ENCODE measurements around the gene SMS. TPM values are rescaled to one million over a fixed set of nuclear protein-coding genes. Genes with fewer than 3 reads are reported as not detected.
A peak's percentile ranks its signal among the peaks of the same experiment; 100 is the strongest.

The SMS gene
- 158 and 164 TPM in 2 replicates for total RNA-seq (2014; rRNA removed)
- percentile 83 among the genes with signal in this experiment for Bru-seq, nascent RNA
- percentile 74 among the genes with signal in this experiment for BruChase-seq, experiment 1, labeled RNA remaining after a 6-hour chase
- percentile 74 among the genes with signal in this experiment for BruChase-seq, experiment 2, labeled RNA remaining after a 2-hour chase
- long read RNA-seq, transcript SMS-202 (11 exons, 1,837 nt): major isoform, 95 of 108 reads
- long read RNA-seq, partial matches to known transcripts: 7 of 108 reads
- long read RNA-seq, other reads (novel, unspliced or antisense): 5 of 108 reads

DNA sequence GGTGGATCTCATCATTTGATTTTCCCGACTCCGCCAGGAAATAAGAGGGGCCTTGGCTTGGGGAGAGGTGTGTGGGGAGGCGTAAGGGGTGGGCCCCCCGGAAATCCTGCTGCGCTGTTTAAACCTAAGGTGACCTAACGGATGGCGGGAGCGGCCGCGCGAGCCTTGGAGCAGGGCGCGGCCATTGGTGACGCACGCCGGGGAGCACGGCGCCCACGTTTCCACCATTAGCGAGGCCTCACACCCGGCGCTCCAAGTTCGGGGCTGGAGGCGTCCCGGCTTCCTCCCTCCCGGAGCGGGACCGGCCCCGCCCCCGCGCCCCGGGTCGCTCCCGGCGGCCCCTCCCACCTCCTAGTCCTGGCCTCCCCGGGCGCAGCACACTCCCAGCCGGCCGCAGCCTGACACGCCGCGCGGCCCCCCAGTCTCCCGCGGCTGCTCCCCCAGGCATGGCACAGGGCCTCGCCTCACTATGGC lies at the start of gene SMS:
Gene SMS (plus strand): TSS at position 354 of the 474 bp plus-strand sequence. CDS start 116 bp downstream, at position 470.
- peak within 1 kb of the TSS; percentile 86 for H2AFZ ChIP-seq (ENCODE audit: low read length)
- H4K20me1 ChIP-seq (ENCODE audit: low read length): peaks cover 11% of the 10 kb centered on the region; the same call in 1 of the 2 replicates
- peak within 1 kb of the TSS; percentile 32; the same call in 1 of the 2 replicates for H3K27ac ChIP-seq (ENCODE audit: low read length)
- BruUV-seq (replicated peaks): no TSS peak
- intact Hi-C loops (cut with micrococcal nuclease): loop anchor here (1.0 kb wide), 1 partner anchor 8 kb away; no protein-coding TSS in a partner anchor
- no peaks in the 10 kb centered on the region for H3K36me3 ChIP-seq (ENCODE audit: low read depth, low read length)
- DNase-seq (peak; percentile 81), ATAC-seq (peak; percentile 73)
- H3K4me2 ChIP-seq (ENCODE audit: low read length): peak within 1 kb of the TSS; percentile 85
- peak within 1 kb of the TSS; percentile 87 for H3K4me3 ChIP-seq (ENCODE audit: low read length)
- POLR2A ChIA-PET (ENCODE audit: unreplicated experiment): no interaction called here
- H3K9me2 ChIP-seq (replicated peaks; ENCODE audit: low read length): no peaks in the 10 kb centered on the region
- peaks cover 29% of the 10 kb centered on the region for H3K4me1 ChIP-seq (ENCODE audit: insufficient read depth, low read length)
- no peaks in the 10 kb centered on the region for H3K27me3 ChIP-seq (ENCODE audit: low read length)
- H3K9ac ChIP-seq (ENCODE audit: low read length): peak within 1 kb of the TSS; percentile 52
- peaks cover 43% of the 10 kb centered on the region for H3K79me2 ChIP-seq (ENCODE audit: low read length)
- CTCF ChIA-PET: no interaction called here
- H3K9me3 ChIP-seq (ENCODE audit: low read length): no peaks in the 10 kb centered on the region
- H3F3A ChIP-seq (ENCODE audit: low read length, unreplicated experiment): no peaks in the 10 kb centered on the region
- TF ChIP-seq EZH2 (IDR thresholded peaks at IDR 0.05; ENCODE audit: low read length, unreplicated experiment): no peak
- peak; percentile 85 for TF ChIP-seq EZH2phosphoT487 (IDR thresholded peaks at IDR 0.05; ENCODE audit: borderline replicate concordance, low read length)

DNA sequence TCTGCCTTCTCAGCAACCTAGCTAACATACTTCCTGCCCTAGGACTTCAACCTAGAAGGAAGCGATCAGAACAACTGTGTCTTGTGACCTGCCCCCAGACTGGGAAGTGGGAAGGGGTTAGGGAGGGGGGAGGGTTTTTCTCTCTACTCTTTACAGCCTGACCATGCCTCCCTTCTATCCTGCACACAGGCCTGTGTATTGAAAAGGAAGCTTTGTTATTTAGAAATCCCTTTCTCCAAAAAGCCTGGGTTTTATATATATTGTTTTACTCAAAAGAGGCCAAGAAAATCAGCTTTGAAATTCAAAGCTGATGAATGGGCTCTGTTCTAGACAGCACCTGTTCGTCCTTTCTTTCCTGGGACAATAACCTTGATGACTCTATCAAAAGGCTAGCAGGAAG lies 35.2 kb upstream of the SMS start:
- H3K4me2 ChIP-seq (ENCODE audit: low read length): no peak overlapping the region
- H3K27me3 ChIP-seq (ENCODE audit: low read length): no peaks in the 10 kb centered on the region
- H3K79me2 ChIP-seq (ENCODE audit: low read length): no peaks in the 10 kb centered on the region
- no peak overlapping the region for H3K27ac ChIP-seq (ENCODE audit: low read length)
- intact Hi-C loops (cut with micrococcal nuclease): no loop called here
- DNase-seq (no peak), ATAC-seq (no peak)
- H3K4me1 ChIP-seq (ENCODE audit: insufficient read depth, low read length): no peaks in the 10 kb centered on the region
- H3K36me3 ChIP-seq (ENCODE audit: low read depth, low read length): no peaks in the 10 kb centered on the region
- H3K9me3 ChIP-seq (ENCODE audit: low read length): no peaks in the 10 kb centered on the region
- H3K4me3 ChIP-seq (ENCODE audit: low read length): no peak overlapping the region
- no peak overlapping the region for H2AFZ ChIP-seq (ENCODE audit: low read length)
- TF ChIP-seq EZH2 (IDR thresholded peaks at IDR 0.05; ENCODE audit: low read length, unreplicated experiment): no peak
- no peak for TF ChIP-seq EZH2phosphoT487 (IDR thresholded peaks at IDR 0.05; ENCODE audit: borderline replicate concordance, low read length)
- TF ChIP-seq, protein P1, sequence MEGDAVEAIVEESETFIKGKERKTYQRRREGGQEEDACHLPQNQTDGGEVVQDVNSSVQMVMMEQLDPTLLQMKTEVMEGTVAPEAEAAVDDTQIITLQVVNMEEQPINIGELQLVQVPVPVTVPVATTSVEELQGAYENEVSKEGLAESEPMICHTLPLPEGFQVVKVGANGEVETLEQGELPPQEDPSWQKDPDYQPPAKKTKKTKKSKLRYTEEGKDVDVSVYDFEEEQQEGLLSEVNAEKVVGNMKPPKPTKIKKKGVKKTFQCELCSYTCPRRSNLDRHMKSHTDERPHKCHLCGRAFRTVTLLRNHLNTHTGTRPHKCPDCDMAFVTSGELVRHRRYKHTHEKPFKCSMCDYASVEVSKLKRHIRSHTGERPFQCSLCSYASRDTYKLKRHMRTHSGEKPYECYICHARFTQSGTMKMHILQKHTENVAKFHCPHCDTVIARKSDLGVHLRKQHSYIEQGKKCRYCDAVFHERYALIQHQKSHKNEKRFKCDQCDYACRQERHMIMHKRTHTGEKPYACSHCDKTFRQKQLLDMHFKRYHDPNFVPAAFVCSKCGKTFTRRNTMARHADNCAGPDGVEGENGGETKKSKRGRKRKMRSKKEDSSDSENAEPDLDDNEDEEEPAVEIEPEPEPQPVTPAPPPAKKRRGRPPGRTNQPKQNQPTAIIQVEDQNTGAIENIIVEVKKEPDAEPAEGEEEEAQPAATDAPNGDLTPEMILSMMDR (conservative IDR thresholded peaks at IDR 0.05; ENCODE audit: low read depth, low read length): no peak
- ChIA-PET POLR2A (ENCODE audit: unreplicated experiment) (no interaction called here), CTCF (no interaction called here)
- H3K9me2 ChIP-seq (replicated peaks; ENCODE audit: low read length): no peaks in the 10 kb centered on the region
- H4K20me1 ChIP-seq (ENCODE audit: low read length): no peaks in the 10 kb centered on the region
- no peaks in the 10 kb centered on the region for H3F3A ChIP-seq (ENCODE audit: low read length, unreplicated experiment)
- H3K9ac ChIP-seq (ENCODE audit: low read length): no peak overlapping the region
- no TSS peak for BruUV-seq (replicated peaks)

DNA sequence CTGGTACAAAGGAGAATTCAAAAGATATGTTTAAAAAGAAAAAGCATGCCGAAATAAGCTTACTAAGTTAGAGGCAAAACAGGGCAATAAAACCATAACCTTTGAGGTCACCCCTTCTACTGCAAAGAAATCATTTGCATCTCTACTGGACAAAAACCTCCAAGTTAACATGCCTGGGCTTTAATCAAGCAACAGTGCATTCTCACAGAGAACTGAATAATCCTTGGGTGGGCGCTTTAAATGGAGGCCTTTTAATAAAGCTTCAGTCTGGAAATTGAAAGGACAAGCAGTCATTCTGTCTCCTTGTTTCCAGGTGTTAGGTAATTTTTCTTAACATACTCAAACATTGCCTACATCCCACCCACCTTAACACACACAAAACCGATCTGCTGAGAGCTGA lies 34.6 kb upstream of the SMS start:
- Histone ChIP-seq H3K4me3 (ENCODE audit: low read length) (no peak overlapping the region), H4K20me1 (ENCODE audit: low read length) (no peaks in the 10 kb centered on the region), H3K4me1 (ENCODE audit: insufficient read depth, low read length) (no peaks in the 10 kb centered on the region), H3K4me2 (ENCODE audit: low read length) (no peak overlapping the region), H3K27ac (ENCODE audit: low read length) (no peak overlapping the region), H3K36me3 (ENCODE audit: low read depth, low read length) (no peaks in the 10 kb centered on the region), H3K9me3 (ENCODE audit: low read length) (no peaks in the 10 kb centered on the region), H3F3A (ENCODE audit: low read length, unreplicated experiment) (no peaks in the 10 kb centered on the region), H3K9ac (ENCODE audit: low read length) (no peak overlapping the region), H3K9me2 (replicated peaks; ENCODE audit: low read length) (no peaks in the 10 kb centered on the region), H2AFZ (ENCODE audit: low read length) (no peak overlapping the region), H3K79me2 (ENCODE audit: low read length) (no peaks in the 10 kb centered on the region), H3K27me3 (ENCODE audit: low read length) (no peaks in the 10 kb centered on the region)
- TF ChIP-seq, protein P1 (conservative IDR thresholded peaks at IDR 0.05; ENCODE audit: low read depth, low read length): no peak
- TF ChIP-seq EZH2phosphoT487 (IDR thresholded peaks at IDR 0.05; ENCODE audit: borderline replicate concordance, low read length) (no peak), EZH2 (IDR thresholded peaks at IDR 0.05; ENCODE audit: low read length, unreplicated experiment) (no peak)
- no peak for ATAC-seq
- intact Hi-C loops (cut with micrococcal nuclease): no loop called here
- BruUV-seq (replicated peaks): no TSS peak
- CTCF ChIA-PET: no interaction called here
- POLR2A ChIA-PET (ENCODE audit: unreplicated experiment): no interaction called here
- no peak for DNase-seq

All from PC-3 (cell line).